Body of pancreas (tissue), 4 donors: ENCODE data around the gene RAB3GAP1. TPM values are rescaled to one million over a fixed set of nuclear protein-coding genes. Genes with fewer than 3 reads are reported as not detected.

Source experiments
- ATAC-seq: fragments of 150-250 bp; one replicate; pipeline ENCODE4 v1.9.1; 2016
- DNase-seq, 4 donors: peaks; one replicate each; pipeline ENCODE4 v3.0.0-alpha.2; 2019
- H3K27ac ChIP-seq, 4 donors: fragments of 200-600 bp; sonication (generic); 1 replicate in 3 of 4; 2 replicates in 1 of 4; pipeline versions ENCODE4 v1.5.1 to v1.6.1; 2016 to 2019; ENCODE audit warnings: mild to moderate bottlenecking in 1 of 4, mixed read lengths in 1 of 4, moderate library complexity in 1 of 4
- H3K27me3 ChIP-seq, 2 donors: fragments of 200-600 bp; sonication (generic); one replicate each; pipeline ENCODE4 v1.6.0; 2016; ENCODE audit warnings: mild to moderate bottlenecking in 1 of 2
- H3K36me3 ChIP-seq, 2 donors: fragments of 200-600 bp; sonication (generic); replicated peaks in 1 of 2; 2 replicates each; pipeline ENCODE4 v1.5.1; 2016; ENCODE audit warnings: low read depth in 2 of 2; ENCODE audit not compliant: insufficient read depth in 1 of 2
- H3K4me1 ChIP-seq: fragments of 200-600 bp; sonication (generic); one replicate; pipeline ENCODE4 v1.6.0; 2016
- H3K4me3 ChIP-seq, 2 donors: fragments of 200-600 bp; sonication (generic); 1 replicate in 1 of 2; 2 replicates in 1 of 2; pipeline ENCODE4 v1.5.1; 2016 to 2019
- H3K9me3 ChIP-seq, 3 donors: fragments of 200-600 bp; sonication (generic); 1 replicate in 2 of 3; 2 replicates in 1 of 3; pipeline ENCODE4 v1.5.1; 2016
- POLR2A ChIP-seq, 3 donors: fragments of 450-650 bp; IDR thresholded peaks; one replicate each; pipeline ENCODE4 v1.6.1; 2016; ENCODE audit warnings: antibody characterized with exemption in 3 of 3, mild to moderate bottlenecking in 2 of 3
- WGBS, 2 donors: methylation state at CpG; one replicate each; pipeline ENCODE4 v1.1.5; 2017; 5-methylcytosine and 5-hydroxymethylcytosine counted together
- intact Hi-C: fragments of 100-400 bp; cut with DNase I; formaldehyde crosslinking; loops from one replicate; pipeline ENCODE4 v1.15.1; 2023
- total RNA-seq, 2 donors: library from RNA; depleted of rRNA; stranded (reverse); fragments of >200 nt; gene quantifications; one replicate each; pipeline ENCODE4 v1.1.0, GENCODE V29; 2016
- TF ChIP-seq, protein P1 (sequence below), 7 experiments: fragments of 450-650 bp in 4 of 7; fragments of 200-600 bp in 3 of 7; sonication (generic) in 3 of 7; IDR thresholded peaks; one replicate each; pipeline ENCODE4 v1.5.1; 2016 to 2019; ENCODE audit warnings: antibody characterized with exemption in 7 of 7

Gene RAB3GAP1
- total RNA-seq, 2 donors from 2014 or later = 29.3 to 39.2 TPM

DNA sequence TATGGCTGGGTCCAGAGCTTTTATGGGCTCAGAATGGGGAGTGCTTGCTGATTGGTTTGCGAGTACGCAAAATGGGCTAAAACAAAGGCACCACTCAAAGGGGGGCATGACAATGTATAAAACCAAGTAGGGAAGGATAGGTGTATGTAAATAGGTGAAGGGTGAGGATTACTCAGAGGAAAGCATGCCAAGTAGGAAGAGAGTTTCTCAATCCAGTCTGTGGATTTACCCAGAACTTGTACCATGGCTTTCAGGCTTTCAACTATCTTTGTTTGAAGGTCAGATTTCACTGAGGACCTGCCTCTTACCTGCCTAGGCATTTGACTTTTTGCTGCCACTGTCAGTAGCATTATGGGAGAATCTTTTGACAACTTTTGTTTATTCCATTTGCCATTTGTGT lies 92.3 kb downstream of the RAB3GAP1 start:
- 94 to 100% methylated on average over 2 of the region's 2 CpGs for WGBS, 2 donors

DNA sequence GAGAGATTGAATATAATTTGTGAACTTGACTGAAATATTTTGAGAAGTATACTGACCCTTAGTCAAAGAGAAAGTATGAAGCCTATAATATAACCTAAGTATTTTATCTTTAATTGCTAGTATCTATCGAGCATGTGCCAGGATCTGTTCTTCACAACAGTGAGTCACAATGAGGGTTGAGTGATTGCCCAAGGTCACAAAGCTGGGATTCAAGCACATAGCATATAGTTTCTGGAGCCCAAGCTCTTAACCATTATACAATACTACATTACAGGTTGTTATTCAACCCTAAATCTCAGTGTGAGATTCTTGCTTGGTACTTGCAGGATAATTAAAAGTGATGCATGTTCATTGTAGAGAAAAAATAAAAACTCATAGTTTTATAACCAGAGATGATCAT lies 97.2 kb downstream of the RAB3GAP1 start:
- peaks cover 3 to 6% of the 10 kb centered on the region in 2 donors for H3K36me3 ChIP-seq
- peaks cover 30% of the 10 kb centered on the region for H3K4me1 ChIP-seq
- TF ChIP-seq, protein P1, sequence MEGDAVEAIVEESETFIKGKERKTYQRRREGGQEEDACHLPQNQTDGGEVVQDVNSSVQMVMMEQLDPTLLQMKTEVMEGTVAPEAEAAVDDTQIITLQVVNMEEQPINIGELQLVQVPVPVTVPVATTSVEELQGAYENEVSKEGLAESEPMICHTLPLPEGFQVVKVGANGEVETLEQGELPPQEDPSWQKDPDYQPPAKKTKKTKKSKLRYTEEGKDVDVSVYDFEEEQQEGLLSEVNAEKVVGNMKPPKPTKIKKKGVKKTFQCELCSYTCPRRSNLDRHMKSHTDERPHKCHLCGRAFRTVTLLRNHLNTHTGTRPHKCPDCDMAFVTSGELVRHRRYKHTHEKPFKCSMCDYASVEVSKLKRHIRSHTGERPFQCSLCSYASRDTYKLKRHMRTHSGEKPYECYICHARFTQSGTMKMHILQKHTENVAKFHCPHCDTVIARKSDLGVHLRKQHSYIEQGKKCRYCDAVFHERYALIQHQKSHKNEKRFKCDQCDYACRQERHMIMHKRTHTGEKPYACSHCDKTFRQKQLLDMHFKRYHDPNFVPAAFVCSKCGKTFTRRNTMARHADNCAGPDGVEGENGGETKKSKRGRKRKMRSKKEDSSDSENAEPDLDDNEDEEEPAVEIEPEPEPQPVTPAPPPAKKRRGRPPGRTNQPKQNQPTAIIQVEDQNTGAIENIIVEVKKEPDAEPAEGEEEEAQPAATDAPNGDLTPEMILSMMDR (IDR thresholded peaks at IDR 0.05) = no peak
- no peak for TF ChIP-seq POLR2A (IDR thresholded peaks at IDR 0.05)
- H3K4me3 ChIP-seq = no peak overlapping the region
- H3K27ac ChIP-seq = no peak overlapping the region
- H3K9me3 ChIP-seq = no peaks in the 10 kb centered on the region
- WGBS, 2 donors = 32 to 39% methylated on average over 1 of the region's 1 CpG
- H3K27me3 ChIP-seq = no peaks in the 10 kb centered on the region
- ATAC-seq = no peak
- DNase-seq = peak in 3 of 4 donors; percentile 20 to 52 (median 22)
- intact Hi-C loops = no loop called here

More for the DNA sequence above, 92.3 kb downstream of the RAB3GAP1 start:
- Histone ChIP-seq H3K27me3 (no peaks in the 10 kb centered on the region), H3K36me3 (peaks cover 0 to 3% of the 10 kb centered on the region in 2 donors), H3K4me3 (no peak overlapping the region), H3K27ac (peak overlapping the region in 1 of 4 donors; percentile 8), H3K4me1 (peaks cover 11% of the 10 kb centered on the region), H3K9me3 (peaks cover 0 to 6% (median 0%) of the 10 kb centered on the region in 3 donors)
- ATAC-seq (no peak), DNase-seq (no peak)
- TF ChIP-seq, protein P1 (IDR thresholded peaks at IDR 0.05) = no peak
- TF ChIP-seq POLR2A (IDR thresholded peaks at IDR 0.05) = no peak
- intact Hi-C loops = no loop called here

DNA sequence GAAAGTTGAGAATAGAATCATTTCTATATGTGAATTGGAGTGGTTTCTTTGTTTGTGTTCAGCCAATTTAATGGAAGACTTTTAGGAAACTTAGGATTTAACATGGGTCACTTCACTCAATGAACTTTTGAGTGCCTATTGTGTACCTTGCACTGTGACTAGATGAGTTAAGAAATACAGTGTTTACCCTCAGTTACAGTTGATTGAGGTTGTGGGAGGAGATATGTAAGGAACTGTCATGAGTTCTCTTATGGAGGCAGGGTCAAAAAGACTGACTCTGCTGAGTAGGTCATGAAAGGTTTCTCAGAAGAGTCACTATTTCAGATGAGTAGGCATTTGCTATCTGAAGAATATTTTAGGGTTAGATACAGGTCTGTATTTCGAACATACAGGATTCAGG lies 98.6 kb downstream of the RAB3GAP1 start:
- TF ChIP-seq, protein P1 (IDR thresholded peaks at IDR 0.05) = no peak
- TF ChIP-seq POLR2A (IDR thresholded peaks at IDR 0.05) = no peak
- WGBS, 2 donors = 77 to 89% methylated on average over 1 of the region's 1 CpG
- Histone ChIP-seq H3K36me3 (peaks cover 3 to 6% of the 10 kb centered on the region in 2 donors), H3K4me1 (peaks cover 27% of the 10 kb centered on the region), H3K4me3 (no peak overlapping the region), H3K9me3 (no peaks in the 10 kb centered on the region), H3K27me3 (no peaks in the 10 kb centered on the region), H3K27ac (no peak overlapping the region)
- no peak for ATAC-seq
- DNase-seq = no peak
- intact Hi-C loops = no loop called here

DNA sequence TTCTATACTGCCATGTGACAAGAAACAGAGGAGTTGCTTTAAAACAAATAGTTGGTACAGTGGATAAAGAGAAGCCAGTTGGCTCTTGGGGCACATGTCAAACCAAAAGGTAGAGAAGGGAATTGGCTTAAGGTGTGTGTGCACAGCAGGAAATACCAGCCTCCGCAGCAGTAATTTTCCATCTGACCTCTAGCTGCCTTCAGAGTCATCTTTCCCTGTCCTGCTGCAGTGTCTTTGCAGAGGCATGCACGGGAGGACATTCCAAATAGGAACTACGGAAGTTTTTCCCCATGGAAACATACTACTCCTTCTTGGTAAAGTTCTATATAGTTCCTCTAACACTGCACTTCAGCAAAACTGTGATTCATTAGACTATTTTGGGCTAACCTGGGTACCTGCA lies 99.5 kb downstream of the RAB3GAP1 start:
- H3K9me3 ChIP-seq = no peaks in the 10 kb centered on the region
- peaks cover 5 to 6% of the 10 kb centered on the region in 2 donors for H3K36me3 ChIP-seq
- TF ChIP-seq, protein P1 (IDR thresholded peaks at IDR 0.05) = no peak
- no peak for TF ChIP-seq POLR2A (IDR thresholded peaks at IDR 0.05)
- H3K4me3 ChIP-seq = no peak overlapping the region
- peaks cover 27% of the 10 kb centered on the region for H3K4me1 ChIP-seq
- no peak for ATAC-seq
- no peak overlapping the region for H3K27ac ChIP-seq
- no peaks in the 10 kb centered on the region for H3K27me3 ChIP-seq
- 79 to 87% methylated on average over 3 of the region's 3 CpGs for whole genome bisulfite sequencing, 2 donors
- DNase-seq = no peak
- intact Hi-C loops = no loop called here

DNA sequence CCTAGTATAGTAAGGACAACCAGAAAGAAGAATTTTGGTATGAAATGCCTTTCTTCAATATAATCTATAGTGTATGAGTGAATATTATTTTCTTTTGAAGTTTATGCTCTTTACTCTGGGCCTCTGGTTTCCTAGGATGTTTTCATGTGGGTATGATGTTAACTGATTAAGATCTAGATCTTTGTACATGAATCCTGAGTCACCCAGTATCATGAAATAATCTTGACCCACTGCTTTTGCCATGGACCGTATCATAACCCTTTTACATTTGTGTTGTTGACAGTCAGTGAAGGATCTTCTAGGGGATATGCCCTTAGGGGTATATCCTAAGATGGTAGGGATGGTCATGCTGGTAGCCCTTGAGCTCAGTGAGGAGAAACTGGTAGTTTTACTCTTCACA lies 100.3 kb downstream of the RAB3GAP1 start:
- no peak for ATAC-seq
- no peak overlapping the region for H3K4me3 ChIP-seq
- no peak overlapping the region for H3K27ac ChIP-seq
- peaks cover 5 to 6% of the 10 kb centered on the region in 2 donors for H3K36me3 ChIP-seq
- no peak for TF ChIP-seq POLR2A (IDR thresholded peaks at IDR 0.05)
- TF ChIP-seq, protein P1 (IDR thresholded peaks at IDR 0.05) = no peak
- H3K4me1 ChIP-seq = peaks cover 27% of the 10 kb centered on the region
- DNase-seq = no peak
- 86 to 94% methylated on average over 1 of the region's 1 CpG for WGBS, 2 donors
- no peaks in the 10 kb centered on the region for H3K27me3 ChIP-seq
- no peaks in the 10 kb centered on the region for H3K9me3 ChIP-seq
- intact Hi-C loops = no loop called here
